GM23338 (cell line): ENCODE results near the gene RAD51B. TPM values are rescaled to one million over a fixed set of nuclear protein-coding genes. Genes with fewer than 3 reads are reported as not detected.

Experiments
- ATAC-seq: fragments of 200-7000 bp; cut with Tn5 transposase; 3 replicates; pipeline ENCODE4 v1.9.1; 2020
- DNase-seq: peaks from one replicate; pipeline ENCODE4 v3.0.0-alpha.2; 2015; ENCODE audit warnings: low spot score
- H2AFZ ChIP-seq: fragments of 200-600 bp; sonication (generic); 2 replicates; pipeline ENCODE4 v1.8.0; 2016; ENCODE audit warnings: antibody characterized with exemption, mild to moderate bottlenecking, moderate library complexity
- H3F3A ChIP-seq: fragments of 200-600 bp; sonication (generic); replicated peaks from 2 replicates; pipeline ENCODE4 v1.8.0; 2017; ENCODE audit warnings: antibody characterized with exemption, mixed run types, low read depth
- H3K27ac ChIP-seq: fragments of 200-600 bp; sonication (generic); 2 replicates; pipeline ENCODE4 v1.6.1; 2016; ENCODE audit warnings: low read depth
- H3K27me3 ChIP-seq: fragments of 200-600 bp; sonication (generic); 2 replicates; pipeline ENCODE4 v1.8.0; 2016; ENCODE audit warnings: mild to moderate bottlenecking, mixed run types, moderate library complexity; ENCODE audit not compliant: insufficient read depth
- H3K36me3 ChIP-seq: fragments of 200-600 bp; sonication (generic); 2 replicates; pipeline ENCODE4 v1.8.0; 2016; ENCODE audit warnings: mild to moderate bottlenecking; ENCODE audit not compliant: insufficient read depth
- H3K4me1 ChIP-seq: fragments of 200-600 bp; sonication (generic); 2 replicates; pipeline ENCODE4 v1.8.0; 2016; ENCODE audit warnings: mild to moderate bottlenecking, moderate library complexity; ENCODE audit not compliant: insufficient read depth
- H3K4me2 ChIP-seq: fragments of 200-600 bp; sonication (generic); 2 replicates; pipeline ENCODE4 v1.7.1; 2017; ENCODE audit warnings: mixed run types
- H3K4me3 ChIP-seq: fragments of 200-600 bp; sonication (generic); 2 replicates; pipeline ENCODE4 v1.6.1; 2016; ENCODE audit warnings: mixed run types
- H3K79me2 ChIP-seq: fragments of 200-600 bp; sonication (generic); replicated peaks from 2 replicates; pipeline ENCODE4 v1.8.0; 2017; ENCODE audit warnings: mild to moderate bottlenecking; ENCODE audit not compliant: insufficient read depth
- H3K9me2 ChIP-seq: fragments of 200-600 bp; sonication (generic); 2 replicates; pipeline ENCODE4 v1.8.0; 2017; ENCODE audit not compliant: insufficient read depth
- H4K20me1 ChIP-seq: fragments of 200-600 bp; sonication (generic); replicated peaks from 2 replicates; pipeline ENCODE4 v1.8.0; 2017; ENCODE audit warnings: mild to moderate bottlenecking; ENCODE audit not compliant: insufficient read depth
- H3K27ac Mint-ChIP-seq: 2 replicates; pipeline ENCODE4 v1.8.0; 2020; ENCODE audit warnings: inconsistent platforms, mild to moderate bottlenecking, moderate library complexity, mixed read lengths
- H3K27me3 Mint-ChIP-seq: 3 replicates; pipeline ENCODE4 v1.8.0; 2022; ENCODE audit warnings: low read depth, mild to moderate bottlenecking, moderate library complexity, mixed read lengths, inconsistent platforms; ENCODE audit not compliant: insufficient read depth, poor library complexity
- H3K36me3 Mint-ChIP-seq: 3 replicates; pipeline ENCODE4 v1.8.0; 2021; ENCODE audit warnings: low read depth, mild to moderate bottlenecking, inconsistent platforms, moderate library complexity, mixed read lengths
- H3K4me1 Mint-ChIP-seq: 3 replicates; pipeline ENCODE4 v1.8.0; 2020; ENCODE audit warnings: mild to moderate bottlenecking, inconsistent platforms, mixed read lengths
- H3K4me3 Mint-ChIP-seq: 3 replicates; pipeline ENCODE4 v1.8.0; 2021; ENCODE audit warnings: moderate library complexity, mild to moderate bottlenecking, inconsistent platforms, mixed read lengths
- H3K9me3 Mint-ChIP-seq: 3 replicates; pipeline ENCODE4 v1.8.0; 2020; ENCODE audit warnings: moderate library complexity, mild to moderate bottlenecking, inconsistent platforms, mixed read lengths
- ETS1 ChIP-seq: IDR thresholded peaks from 2 replicates; pipeline ENCODE4 v1.6.1; 2016; ENCODE audit warnings: antibody characterized with exemption
- EZH2 ChIP-seq: fragments of 200-600 bp; sonication (generic); IDR thresholded peaks from one replicate; pipeline ENCODE4 v1.8.0; 2017; ENCODE audit warnings: antibody characterized with exemption, mild to moderate bottlenecking, low read depth; ENCODE audit not compliant: unreplicated experiment
- EZH2phosphoT487 ChIP-seq: fragments of 200-600 bp; sonication (generic); IDR thresholded peaks from one replicate; pipeline ENCODE4 v1.8.1; 2018; ENCODE audit warnings: antibody characterized with exemption; ENCODE audit not compliant: unreplicated experiment
- JUNB ChIP-seq: IDR thresholded peaks from one replicate; pipeline ENCODE4 v1.6.1; 2016; ENCODE audit warnings: antibody characterized with exemption; ENCODE audit not compliant: unreplicated experiment
- NANOG ChIP-seq: IDR thresholded peaks from 2 replicates; pipeline ENCODE4 v1.6.1; 2016; ENCODE audit warnings: antibody characterized with exemption, borderline replicate concordance
- POLR2AphosphoS5 ChIP-seq: IDR thresholded peaks from 2 replicates; pipeline ENCODE4 v1.6.1; 2016; ENCODE audit warnings: antibody characterized with exemption, low read depth
- REST ChIP-seq: IDR thresholded peaks from one replicate; pipeline ENCODE4 v1.6.1; 2018; ENCODE audit warnings: antibody characterized with exemption; ENCODE audit not compliant: unreplicated experiment
- STAT1 ChIP-seq: IDR thresholded peaks from one replicate; pipeline ENCODE4 v1.6.1; 2016; ENCODE audit warnings: antibody characterized with exemption; ENCODE audit not compliant: unreplicated experiment
- ZNF114 ChIP-seq: fragments of 250-450 bp; sonication (Bioruptor Pico); IDR thresholded peaks from 2 replicates; pipeline ENCODE4 v1.5.0; 2020; ENCODE audit warnings: mild to moderate bottlenecking, moderate library complexity
- ZNF331 ChIP-seq: fragments of 250-450 bp; sonication (Bioruptor Pico); IDR thresholded peaks from 2 replicates; pipeline ENCODE4 v1.5.0; 2020; ENCODE audit warnings: low read depth, mild to moderate bottlenecking, moderate library complexity
- polyA plus RNA-seq: library from polyadenylated mRNA; unstranded; fragments of >200 nt; fragmentation: Nextera tagmentation; extraction: Ambion mirVana; gene quantifications from 2 replicates; pipeline ENCODE4 v1.2.1, GENCODE V29; 2016
- total RNA-seq: library from RNA; depleted of rRNA; stranded (reverse); fragments of >200 nt; shearing (Covaris generic); gene quantifications from 2 replicates; pipeline ENCODE4 v1.2.3, GENCODE V29; 2014

RAD51B gene
- total and polyA plus RNA-seq, 2 experiments from 2014 or later: 15.7 to 29.1 TPM

GRCh38 chr14:68111853-68112270 lies 292.3 kb downstream of the RAD51B start:
- no peak for TF ChIP-seq POLR2AphosphoS5
- TF ChIP-seq REST: no peak
- TF ChIP-seq EZH2: no peak
- Mint-ChIP-seq H3K9me3 (no peaks in the 10 kb centered on the region), H3K27ac (no peak overlapping the region), H3K4me1 (peaks cover 17% of the 10 kb centered on the region), H3K27me3 (no peaks in the 10 kb centered on the region), H3K36me3 (no peaks in the 10 kb centered on the region), H3K4me3 (no peak overlapping the region)
- no peaks in the 10 kb centered on the region for H3K9me2 ChIP-seq
- H3K27ac ChIP-seq: no peak overlapping the region; the same call in 1 of the 2 replicates
- ATAC-seq (no peak), DNase-seq (no peak)
- H3K4me2 ChIP-seq: no peak overlapping the region
- no peaks in the 10 kb centered on the region for H4K20me1 ChIP-seq
- no peaks in the 10 kb centered on the region for H3K27me3 ChIP-seq
- H2AFZ ChIP-seq: no peak overlapping the region
- H3K4me1 ChIP-seq: peaks cover 18% of the 10 kb centered on the region; the same call in 1 of the 2 replicates
- H3F3A ChIP-seq: no peaks in the 10 kb centered on the region
- no peaks in the 10 kb centered on the region for H3K79me2 ChIP-seq
- no peaks in the 10 kb centered on the region for H3K36me3 ChIP-seq
- H3K4me3 ChIP-seq: no peak overlapping the region

GRCh38 chr14:68112442-68112841 lies 292.9 kb downstream of the RAD51B start:
- peaks cover 17% of the 10 kb centered on the region for H3K4me1 Mint-ChIP-seq
- no peak for TF ChIP-seq STAT1
- no peak for TF ChIP-seq JUNB
- TF ChIP-seq EZH2phosphoT487: no peak
- TF ChIP-seq ZNF331 (CRISPR knock-in tag): no peak
- no peak for TF ChIP-seq ZNF114 (CRISPR knock-in tag)
- TF ChIP-seq NANOG: no peak
- no peak for TF ChIP-seq ETS1
- TF ChIP-seq REST: no peak
- H3K79me2 ChIP-seq: no peaks in the 10 kb centered on the region
- H3K36me3 Mint-ChIP-seq: no peaks in the 10 kb centered on the region
- no peak overlapping the region; the same call in 1 of the 2 replicates for H3K27ac Mint-ChIP-seq
- no peak overlapping the region for H2AFZ ChIP-seq
- DNase-seq: no peak
- H3K4me3 Mint-ChIP-seq: no peak overlapping the region
- no peaks in the 10 kb centered on the region for H4K20me1 ChIP-seq
- no peaks in the 10 kb centered on the region for H3K9me2 ChIP-seq
- ATAC-seq: no peak
- no peak overlapping the region for H3K4me3 ChIP-seq
- H3F3A ChIP-seq: no peaks in the 10 kb centered on the region
- H3K36me3 ChIP-seq: no peaks in the 10 kb centered on the region
- H3K27ac ChIP-seq: no peak overlapping the region; the same call in 1 of the 2 replicates
- no peaks in the 10 kb centered on the region for H3K9me3 Mint-ChIP-seq
- H3K4me2 ChIP-seq: no peak overlapping the region
- H3K27me3 Mint-ChIP-seq: no peaks in the 10 kb centered on the region
- H3K4me1 ChIP-seq: peaks cover 16% of the 10 kb centered on the region; the same call in 1 of the 2 replicates
- no peaks in the 10 kb centered on the region for H3K27me3 ChIP-seq
